Motor neuron (in vitro differentiated cells): ENCODE data around the gene PCSK9. TPM values are rescaled to one million over a fixed set of nuclear protein-coding genes. Genes with fewer than 3 reads are reported as not detected.

ENCODE experiments used
- ATAC-seq, 8 experiments: fragments of 200-7000 bp; cut with Tn5 transposase; replicated peaks in 6 of 8; 2 replicates each; pipeline ENCODE4 v1.8.0; 2021; ENCODE audit warnings: mild to moderate bottlenecking in 8 of 8, moderate library complexity in 8 of 8
- H3K27ac ChIP-seq, 2 donors: fragments of 250-450 bp; sonication (Bioruptor Pico); 2 replicates each; pipeline ENCODE4 v1.9.0; 2021; ENCODE audit warnings: antibody characterized with exemption in 2 of 2, mild to moderate bottlenecking in 2 of 2, moderate library complexity in 1 of 2
- H3K4me1 ChIP-seq, 2 donors: fragments of 250-450 bp; sonication (Bioruptor Pico); replicated peaks in 1 of 2; 2 replicates each; pipeline ENCODE4 v1.6.1; 2021; ENCODE audit warnings: antibody characterized with exemption in 2 of 2, mild to moderate bottlenecking in 2 of 2, moderate library complexity in 1 of 2
- H3K4me3 ChIP-seq, 5 donors: fragments of 250-450 bp; sonication (Bioruptor Pico); 2 replicates each; pipeline ENCODE4 v1.9.0; 2021; ENCODE audit warnings: antibody characterized with exemption in 5 of 5, mild to moderate bottlenecking in 5 of 5, moderate library complexity in 4 of 5
- whole genome bisulfite sequencing, 10 experiments: fragments of 450-650 bp; shearing (Covaris generic); methylation state at CpG; one replicate each; pipeline ENCODE4 v1.0.0; 2022; 5-methylcytosine and 5-hydroxymethylcytosine counted together
- in situ Hi-C, 9 experiments: fragments of 400-800 bp; cut with MboI; loops; one replicate each; pipeline ENCODE4 v1.15.0; 2021; ENCODE audit warnings: low sequenced_read_pairs in 9 of 9, low pct_unique_long_range_greater_than_20kb in 2 of 9; ENCODE audit not compliant: unreplicated experiment in 9 of 9
- total RNA-seq, 8 experiments: library from RNA; unstranded; fragments of 300-600 nt; gene quantifications; 2 replicates each; pipeline versions ENCODE4 v1.2.3 to v1.2.4, GENCODE V29; 2022

PCSK9 gene
- total RNA-seq, 8 experiments from 2014 or later = 0.05 to 51.9 (median 1.3) TPM

GRCh38 chr1:55068638-55069037 lies 29.3 kb downstream of the PCSK9 start:
- WGBS, 10 experiments = 81 to 100% (median 99%) methylated on average over 1 to 9 of the region's 9 CpGs; no CpG with 5 or more reads in 1 of the 10 experiments
- no peaks in the 10 kb centered on the region for H3K4me1 ChIP-seq
- ATAC-seq = no peak
- in situ Hi-C loops = no loop called here
- H3K27ac ChIP-seq = no peak overlapping the region
- H3K4me3 ChIP-seq = no peak overlapping the region

GRCh38 chr1:55069280-55069679 lies 29.9 kb downstream of the PCSK9 start:
- WGBS, 10 experiments = 80 to 100% (median 88%) methylated on average over 1 to 7 of the region's 7 CpGs; no CpG with 5 or more reads in 1 of the 10 experiments
- H3K27ac ChIP-seq = no peak overlapping the region
- H3K4me1 ChIP-seq = no peaks in the 10 kb centered on the region
- in situ Hi-C loops = no loop called here
- ATAC-seq = peak in 1 of 8 experiments; percentile 11
- no peak overlapping the region for H3K4me3 ChIP-seq

DNA sequence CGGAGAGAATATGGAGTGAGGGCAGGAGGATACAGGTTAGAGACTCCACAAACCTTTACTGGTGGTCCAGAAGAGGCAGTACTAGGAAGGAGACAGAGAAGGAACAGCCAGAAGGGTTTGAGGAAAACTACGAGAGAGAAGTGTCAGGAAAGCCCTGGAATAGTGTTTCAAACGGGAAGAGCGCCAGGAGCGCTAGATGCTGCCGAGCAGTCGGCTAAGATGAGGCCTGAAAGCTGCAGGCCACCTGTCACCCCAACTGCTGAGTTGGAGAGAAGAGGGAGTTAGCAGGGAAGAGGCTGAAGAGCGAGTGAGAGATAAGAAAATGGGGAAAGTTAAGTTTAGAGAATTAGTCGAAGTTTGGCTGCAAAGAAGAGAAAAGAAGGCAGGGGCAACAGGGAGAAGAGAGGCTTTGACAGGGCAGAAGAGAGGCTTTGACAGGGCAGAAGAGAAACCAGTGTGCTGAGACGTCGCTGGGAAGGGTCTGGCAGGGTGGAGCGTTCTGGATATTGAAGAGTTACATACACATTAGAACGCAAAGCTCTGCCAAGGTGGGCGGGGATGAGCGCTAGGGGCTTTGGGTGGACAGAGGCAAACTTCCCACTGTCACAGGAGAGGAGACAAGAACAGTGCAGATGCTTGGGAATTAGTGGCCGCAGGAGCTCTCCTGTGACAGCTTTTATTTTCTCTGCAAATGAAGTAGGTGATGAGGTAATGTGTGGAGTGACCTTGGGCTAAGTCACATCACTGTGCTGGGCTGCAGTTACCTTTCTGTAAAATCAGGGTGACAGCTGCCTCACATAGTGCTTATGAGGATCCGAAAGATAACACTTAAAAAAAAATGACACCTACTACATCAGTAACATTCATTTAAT lies 31.2 kb downstream of the PCSK9 start:
- no peak overlapping the region for H3K27ac ChIP-seq
- in situ Hi-C loops = loop anchor here in 1 of 9 experiments (10.0 kb wide), 1 partner anchor 64 kb away; no protein-coding TSS in a partner anchor
- no peaks in the 10 kb centered on the region for H3K4me1 ChIP-seq
- no peak for ATAC-seq
- WGBS, 10 experiments = 63 to 93% (median 87%) methylated on average over 7 to 17 of the region's 17 CpGs
- no peak overlapping the region for H3K4me3 ChIP-seq

DNA sequence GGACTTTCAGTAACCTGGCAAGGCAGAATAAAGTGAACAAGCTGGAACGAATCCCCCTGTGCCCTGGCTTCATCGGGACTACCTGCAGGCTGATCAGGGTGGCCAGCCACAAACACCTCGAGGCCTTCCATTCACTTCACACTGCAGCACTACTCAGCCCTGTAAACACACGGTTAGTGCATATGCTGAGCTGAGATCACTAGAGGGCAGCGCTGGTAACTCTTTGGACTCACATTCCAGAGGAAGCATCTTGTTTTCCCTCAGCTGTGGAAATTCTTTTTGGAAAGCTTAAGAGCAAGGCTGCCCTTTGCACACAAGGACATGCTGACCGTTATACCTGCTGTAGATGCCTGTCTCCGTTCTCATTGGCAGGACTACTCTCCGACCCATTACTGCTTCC lies 32.1 kb downstream of the PCSK9 start:
- Histone ChIP-seq H3K4me3 (no peak overlapping the region), H3K27ac (no peak overlapping the region), H3K4me1 (no peaks in the 10 kb centered on the region)
- 44 to 61% (median 55%) methylated on average over 3 to 8 of the region's 8 CpGs; no CpG with 5 or more reads in 4 of the 10 experiments for WGBS, 10 experiments
- ATAC-seq = peak; percentile 58 to 86 (median 72)
- in situ Hi-C loops = loop anchor here in 1 of 9 experiments (10.0 kb wide), 1 partner anchor 63 kb away; no protein-coding TSS in a partner anchor

DNA sequence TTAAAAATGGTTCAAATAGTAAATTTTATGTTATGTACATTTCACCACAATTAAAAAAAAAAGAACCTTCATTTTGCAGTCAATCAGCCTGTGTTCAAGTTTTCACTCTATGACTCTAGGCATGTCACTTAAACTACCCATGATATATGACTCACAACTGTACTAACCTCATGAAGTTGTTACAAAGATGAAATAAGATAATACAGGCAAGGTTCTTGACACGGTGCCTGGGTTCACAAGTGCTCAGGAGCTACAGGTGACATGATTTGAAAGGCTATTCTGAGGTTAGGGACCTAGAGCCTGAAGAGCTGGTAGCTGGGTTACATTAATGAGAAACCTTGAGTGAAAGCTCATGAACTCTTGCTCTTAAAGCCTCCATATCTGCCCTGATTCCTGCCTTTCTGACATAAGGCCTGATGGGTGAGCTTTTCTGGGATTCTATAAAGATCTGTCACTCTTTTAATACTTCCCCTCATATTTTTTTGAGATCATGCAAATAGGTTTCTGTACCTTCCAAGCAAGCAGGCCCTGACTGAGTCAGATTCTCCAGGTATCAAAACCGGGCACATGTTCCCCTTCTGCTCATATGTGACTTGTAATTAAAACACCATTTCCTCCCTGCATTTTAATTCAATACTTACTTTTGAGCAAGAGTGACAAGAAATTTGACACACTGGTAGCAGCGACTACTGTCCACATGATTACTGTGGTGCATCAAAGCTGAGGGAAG lies 34.0 kb downstream of the PCSK9 start:
- ATAC-seq = no peak
- Histone ChIP-seq H3K4me1 (no peaks in the 10 kb centered on the region), H3K4me3 (no peak overlapping the region), H3K27ac (no peak overlapping the region)
- in situ Hi-C loops = loop anchor here in 1 of 9 experiments (10.0 kb wide), 1 partner anchor 61 kb away; no protein-coding TSS in a partner anchor
- WGBS, 10 experiments = 44 to 100% (median 97%) methylated on average over 1 to 3 of the region's 3 CpGs; no CpG with 5 or more reads in 1 of the 10 experiments

DNA sequence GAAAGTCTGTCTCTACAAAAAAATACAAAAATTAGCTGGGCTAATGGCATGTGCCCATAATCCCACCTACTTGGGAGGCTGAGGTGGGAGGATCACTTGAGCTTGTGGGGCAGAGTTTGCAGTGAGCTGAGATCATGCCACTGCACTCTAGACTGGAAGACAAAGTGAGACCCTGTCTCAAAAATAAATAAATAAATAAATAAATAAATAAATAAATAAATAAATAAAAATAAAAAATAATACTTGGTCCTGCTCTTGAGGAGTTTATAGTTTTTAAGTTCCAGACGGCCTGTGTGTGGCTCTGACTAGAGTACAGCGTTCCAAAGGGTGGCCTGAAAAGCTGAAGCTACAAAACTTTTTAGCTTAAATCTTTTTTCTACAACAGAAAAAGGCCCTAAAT lies 35.1 kb downstream of the PCSK9 start:
- WGBS, 10 experiments = 65 to 100% (median 96%) methylated on average over 1 to 2 of the region's 2 CpGs; no CpG with 5 or more reads in 2 of the 10 experiments
- Histone ChIP-seq H3K4me3 (no peak overlapping the region), H3K27ac (no peak overlapping the region), H3K4me1 (no peaks in the 10 kb centered on the region)
- in situ Hi-C loops = loop anchor here in 1 of 9 experiments (10.0 kb wide), 1 partner anchor 60 kb away; no protein-coding TSS in a partner anchor
- ATAC-seq = no peak

GRCh38 chr1:55076356-55076755 lies 37.0 kb downstream of the PCSK9 start:
- no peak overlapping the region for H3K27ac ChIP-seq
- in situ Hi-C loops = loop anchor here in 1 of 9 experiments (10.0 kb wide), 1 partner anchor 58 kb away; no protein-coding TSS in a partner anchor
- 71 to 100% (median 87%) methylated on average over 1 of the region's 1 CpG; no CpG with 5 or more reads in 4 of the 10 experiments for WGBS, 10 experiments
- no peak overlapping the region for H3K4me3 ChIP-seq
- no peak for ATAC-seq
- H3K4me1 ChIP-seq = no peaks in the 10 kb centered on the region

DNA sequence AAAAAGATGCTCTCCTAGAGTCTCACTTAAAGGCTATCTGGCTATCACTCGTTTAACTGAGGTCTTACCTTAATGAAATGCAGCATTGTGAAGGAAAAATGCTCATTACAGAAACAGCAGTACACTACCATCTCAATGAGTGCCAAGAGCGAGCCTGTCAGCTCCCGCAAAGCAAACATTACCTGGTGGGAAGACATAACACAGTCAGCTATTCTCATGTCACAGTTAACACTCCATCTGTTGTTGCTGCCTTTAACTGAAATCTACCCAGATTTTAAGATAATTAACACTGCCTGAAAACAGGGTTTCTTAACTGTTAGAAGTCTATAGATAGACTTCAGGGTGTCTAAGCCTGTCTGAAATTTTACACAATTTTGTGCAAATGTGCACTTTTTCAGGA lies 39.1 kb downstream of the PCSK9 start:
- no peak overlapping the region for H3K4me3 ChIP-seq
- H3K4me1 ChIP-seq = no peaks in the 10 kb centered on the region
- in situ Hi-C loops = loop anchor here in 1 of 9 experiments (10.0 kb wide), 1 partner anchor 56 kb away; no protein-coding TSS in a partner anchor
- no peak for ATAC-seq
- 60 to 95% (median 84%) methylated on average over 1 to 3 of the region's 3 CpGs; no CpG with 5 or more reads in 2 of the 10 experiments for WGBS, 10 experiments
- H3K27ac ChIP-seq = no peak overlapping the region

GRCh38 chr1:55079651-55080050 lies 40.3 kb downstream of the PCSK9 start:
- 80 to 97% (median 91%) methylated on average over 1 to 7 of the region's 7 CpGs; no CpG with 5 or more reads in 2 of the 10 experiments for WGBS, 10 experiments
- in situ Hi-C loops = loop anchor here in 1 of 9 experiments (10.0 kb wide), 1 partner anchor 55 kb away; no protein-coding TSS in a partner anchor
- no peak for ATAC-seq
- no peak overlapping the region for H3K27ac ChIP-seq
- no peaks in the 10 kb centered on the region for H3K4me1 ChIP-seq
- H3K4me3 ChIP-seq = no peak overlapping the region

DNA sequence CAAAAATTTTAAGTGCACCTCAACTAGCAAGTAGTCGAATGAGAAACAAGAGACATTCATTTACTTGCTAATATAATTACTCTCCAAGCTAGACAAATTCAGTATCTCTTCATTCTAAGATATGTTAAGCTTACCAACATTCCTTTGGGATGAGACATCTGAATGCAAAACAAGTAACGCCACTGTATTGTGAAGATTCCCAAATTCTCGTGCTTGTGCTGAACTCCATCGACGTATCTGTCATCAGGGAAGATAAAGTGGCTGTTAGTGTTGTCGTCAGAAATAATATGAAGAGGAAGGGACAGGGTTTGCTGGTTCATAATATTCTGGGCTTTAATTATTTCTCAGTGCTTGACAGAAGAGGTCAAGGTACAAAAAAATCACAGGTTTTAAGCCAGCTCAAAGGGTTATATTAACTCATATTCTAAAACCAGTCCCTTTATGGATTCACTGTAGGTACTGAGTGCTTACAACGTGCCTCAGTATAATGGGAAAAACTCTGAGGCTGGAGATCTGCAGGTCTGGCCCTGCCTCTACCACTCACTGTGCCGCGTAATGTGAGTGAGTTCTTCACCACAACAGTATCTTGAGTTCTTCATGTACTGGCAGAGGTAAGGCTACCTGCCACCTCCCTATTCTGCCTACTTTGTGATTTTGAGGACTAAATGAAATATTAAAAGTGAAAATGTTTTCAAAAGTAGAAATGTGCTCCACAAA lies 42.0 kb downstream of the PCSK9 start:
- H3K4me1 ChIP-seq = no peaks in the 10 kb centered on the region
- ATAC-seq = peak in 4 of 8 experiments; percentile 44 to 99 (median 94)
- H3K27ac ChIP-seq = no peak overlapping the region
- in situ Hi-C loops = no loop called here
- WGBS, 10 experiments = 0 to 100% (median 48%) methylated on average over 1 to 9 of the region's 9 CpGs
- H3K4me3 ChIP-seq = no peak overlapping the region

DNA sequence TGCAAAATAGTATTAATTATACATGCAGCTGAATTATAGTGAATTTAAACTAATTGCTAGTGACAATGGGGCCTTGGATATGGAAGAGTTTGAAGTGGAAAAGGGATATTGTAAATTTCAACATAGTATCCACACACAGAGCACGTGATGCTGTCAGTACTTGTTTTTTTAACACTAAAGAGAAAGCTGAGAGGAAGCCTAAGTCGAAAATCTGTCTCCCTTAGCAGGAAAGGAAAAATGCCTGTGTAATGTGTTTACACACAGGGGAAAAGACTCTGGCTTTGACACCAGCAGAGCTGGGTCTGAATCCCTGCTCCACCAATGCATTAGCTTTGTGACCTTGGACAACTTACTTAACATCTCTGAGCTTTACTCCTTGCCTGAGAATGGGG lies 42.6 kb downstream of the PCSK9 start:
- no peak overlapping the region for H3K4me3 ChIP-seq
- 50 to 100% (median 76%) methylated on average over 1 to 2 of the region's 2 CpGs for WGBS, 10 experiments
- H3K27ac ChIP-seq = no peak overlapping the region
- in situ Hi-C loops = no loop called here
- H3K4me1 ChIP-seq = no peaks in the 10 kb centered on the region
- ATAC-seq = no peak

DNA sequence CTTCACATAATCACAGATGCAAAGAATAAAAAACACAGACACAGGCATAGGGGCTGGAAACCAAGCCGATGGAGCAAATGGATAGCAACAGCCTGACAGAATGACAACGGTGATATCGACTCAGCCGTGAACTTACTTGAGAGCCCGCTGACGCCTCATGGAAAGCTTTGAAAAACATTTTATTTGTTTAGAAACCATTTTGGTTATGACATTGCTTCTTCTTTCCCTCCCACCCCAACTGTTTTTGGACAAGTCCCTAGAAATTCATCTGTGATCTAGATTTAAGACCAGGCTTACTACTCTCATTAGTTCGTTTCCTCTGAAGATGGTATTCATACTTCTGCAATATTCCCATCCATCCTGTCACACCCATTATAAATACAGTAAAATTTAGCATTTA lies 44.9 kb downstream of the PCSK9 start:
- 40 to 100% (median 92%) methylated on average over 1 to 7 of the region's 7 CpGs for WGBS, 10 experiments
- in situ Hi-C loops = no loop called here
- H3K4me1 ChIP-seq = no peaks in the 10 kb centered on the region
- no peak for ATAC-seq
- no peak overlapping the region for H3K27ac ChIP-seq
- H3K4me3 ChIP-seq = no peak overlapping the region
